HG03097 (cell line): Measurements from ENCODE around the gene TEF.

Experiments
- ATAC-seq: cut with Tn5 transposase; IDR thresholded peaks from one replicate; pipeline ENCODE4 v1.9.1; 2021; ENCODE audit not compliant: unreplicated experiment, low FRiP score

The TEF gene

DNA sequence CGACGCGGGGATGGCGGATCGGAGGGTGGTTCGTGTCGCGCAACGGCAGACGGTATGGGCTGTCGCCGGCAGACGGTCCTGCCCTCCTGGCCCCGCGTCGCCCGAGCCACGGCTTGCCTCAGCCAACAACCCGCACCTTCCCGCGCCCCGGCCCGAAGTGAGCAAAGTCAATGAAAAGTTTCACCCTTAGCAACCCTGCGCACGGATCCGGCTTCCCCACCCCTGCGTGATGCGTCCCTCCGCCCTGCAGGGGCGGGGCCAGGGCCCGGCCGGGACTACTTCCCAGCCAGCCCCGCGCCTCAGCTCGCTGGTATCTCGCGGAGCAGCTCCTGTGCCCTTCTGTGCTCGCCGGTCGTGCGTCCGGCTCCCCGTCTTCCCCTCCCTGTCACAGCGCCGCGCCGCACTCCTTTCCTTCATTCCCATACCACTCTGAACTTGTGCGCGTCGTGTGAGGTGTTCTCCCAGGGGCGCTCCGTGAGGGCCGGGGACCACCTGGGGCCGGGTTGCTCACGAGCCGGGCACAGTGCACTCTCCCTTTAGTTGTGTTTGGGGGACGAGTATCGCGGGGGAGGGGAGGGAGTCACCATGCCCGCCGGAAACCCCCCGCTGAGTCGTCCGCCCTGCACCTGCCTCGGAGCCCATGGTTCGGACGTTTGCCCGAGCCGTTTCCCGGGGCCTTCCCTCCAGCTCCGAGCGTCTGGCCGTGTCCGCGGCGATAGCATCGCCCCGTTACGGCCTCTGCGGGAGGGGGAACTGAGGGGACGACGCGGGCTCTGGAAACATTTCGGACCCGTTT, 65.1 kb downstream of the TEF start, which contains the start of gene TOB2:
TOB2 (minus strand) TSS at position 163 of the 796 bp plus-strand sequence. CDS start 9,456 bp downstream, outside the sequence.
- ATAC-seq, result peak; percentile 48

DNA sequence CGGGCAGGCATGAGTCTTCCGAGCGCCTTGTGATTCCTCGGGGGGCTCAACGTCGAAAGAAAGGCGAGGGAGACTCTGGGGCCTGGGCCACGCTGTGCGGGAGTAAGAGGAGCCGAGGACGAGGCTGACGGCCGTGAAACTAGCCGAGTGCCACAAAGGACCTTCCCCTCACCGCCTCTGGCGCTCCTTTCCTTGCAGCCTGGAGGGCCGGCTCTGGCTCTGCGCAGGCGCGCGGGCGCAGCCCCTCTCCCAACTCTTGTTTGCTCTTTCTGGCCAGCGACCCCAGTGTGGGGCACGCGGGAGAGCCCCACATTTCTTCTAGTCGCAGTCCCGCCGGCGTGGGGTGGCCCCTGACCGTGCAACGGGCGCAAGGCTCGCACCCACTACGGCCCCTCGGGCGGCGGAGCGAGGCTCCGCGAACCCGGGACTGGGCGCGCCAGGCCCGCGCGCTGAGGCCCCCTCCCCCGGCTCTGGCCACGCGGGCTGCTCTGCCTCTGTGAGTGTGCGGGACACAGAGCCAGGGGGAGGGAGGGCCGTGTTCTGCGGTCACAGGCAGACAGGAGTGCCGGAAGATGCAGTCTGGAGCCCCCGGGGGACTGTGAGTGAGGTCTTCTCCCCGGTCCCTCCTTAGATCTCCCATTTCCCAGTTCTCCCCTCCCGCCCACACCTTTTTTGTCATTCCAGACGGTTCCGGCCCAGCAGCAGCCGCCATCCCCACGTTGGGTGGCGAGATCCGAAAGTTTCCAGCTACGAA, 65.9 kb downstream of the TEF start:
- no peak for ATAC-seq

DNA sequence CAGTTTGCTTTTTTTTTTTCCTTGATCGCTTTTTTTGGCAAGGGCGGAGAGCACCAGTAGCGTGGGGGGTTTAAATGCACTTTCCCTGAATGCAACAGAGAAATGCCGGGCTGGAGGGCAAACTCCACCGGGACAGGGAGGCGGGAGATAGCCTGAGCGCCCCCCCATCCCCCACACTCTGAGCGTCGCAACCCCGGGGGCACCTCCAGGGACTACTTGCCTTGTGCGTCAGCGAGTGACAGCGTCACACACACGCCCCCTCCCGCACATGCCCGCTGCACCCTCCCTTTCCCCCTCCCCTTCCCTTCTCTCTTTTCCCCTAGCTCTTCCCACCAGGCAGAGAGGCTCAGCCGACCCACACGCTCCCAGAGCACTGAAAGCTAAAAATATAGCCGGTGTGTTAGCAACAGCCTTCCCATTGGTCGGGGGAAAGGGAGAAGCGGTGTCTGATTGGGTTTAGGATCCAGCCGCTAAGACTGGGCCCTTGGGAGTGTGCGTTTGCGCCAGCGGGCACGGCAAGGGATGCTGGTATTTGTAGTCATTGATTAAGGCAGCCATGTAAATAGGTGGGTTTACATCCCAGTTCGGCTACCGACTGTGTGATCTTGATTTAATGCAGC, 66.6 kb downstream of the TEF start:
- ATAC-seq, result peak; percentile 42
